ENCODE results near the gene ROMO1.

DNA sequence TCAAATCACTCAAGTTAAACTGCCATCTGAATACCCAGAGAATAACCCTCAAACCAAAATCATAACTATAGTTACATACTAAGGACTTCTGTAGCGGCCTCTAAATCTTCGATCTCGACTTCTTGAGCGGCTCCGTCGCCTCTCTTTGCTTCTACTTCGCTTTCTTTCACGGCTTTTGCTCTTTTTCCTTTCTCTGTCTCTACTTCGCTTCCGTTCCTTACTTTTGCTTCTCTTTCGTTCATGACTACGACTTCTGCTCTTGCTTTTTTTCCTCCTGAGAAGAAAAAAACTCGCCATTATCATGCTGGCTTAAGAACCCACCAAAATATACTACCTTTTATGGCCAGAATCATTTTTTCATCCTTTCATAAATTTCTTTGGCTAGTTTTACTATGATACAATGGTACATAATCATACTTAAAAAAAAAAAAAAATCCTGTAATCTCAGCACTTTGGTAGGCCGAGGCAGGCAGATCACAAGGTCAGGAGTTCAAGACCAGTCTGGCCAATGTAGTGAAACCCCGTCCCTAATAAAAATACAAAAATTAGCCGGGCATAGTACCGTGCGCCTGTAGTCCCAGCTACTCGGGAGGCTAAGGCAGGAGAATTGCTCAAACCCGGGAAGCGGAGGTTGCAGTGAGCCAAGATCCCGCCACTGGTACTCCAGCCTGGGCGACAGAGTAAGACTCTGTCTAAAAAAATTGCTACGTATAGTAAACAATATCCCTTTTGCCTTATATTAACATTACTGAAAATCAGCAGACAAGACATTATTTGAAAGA is 32.8 kb downstream of the ROMO1 start:
- TF ChIP-seq EZH2 (IDR thresholded peaks at IDR 0.05; ENCODE audit: borderline replicate concordance), result no peak
- TF ChIP-seq, protein P1, sequence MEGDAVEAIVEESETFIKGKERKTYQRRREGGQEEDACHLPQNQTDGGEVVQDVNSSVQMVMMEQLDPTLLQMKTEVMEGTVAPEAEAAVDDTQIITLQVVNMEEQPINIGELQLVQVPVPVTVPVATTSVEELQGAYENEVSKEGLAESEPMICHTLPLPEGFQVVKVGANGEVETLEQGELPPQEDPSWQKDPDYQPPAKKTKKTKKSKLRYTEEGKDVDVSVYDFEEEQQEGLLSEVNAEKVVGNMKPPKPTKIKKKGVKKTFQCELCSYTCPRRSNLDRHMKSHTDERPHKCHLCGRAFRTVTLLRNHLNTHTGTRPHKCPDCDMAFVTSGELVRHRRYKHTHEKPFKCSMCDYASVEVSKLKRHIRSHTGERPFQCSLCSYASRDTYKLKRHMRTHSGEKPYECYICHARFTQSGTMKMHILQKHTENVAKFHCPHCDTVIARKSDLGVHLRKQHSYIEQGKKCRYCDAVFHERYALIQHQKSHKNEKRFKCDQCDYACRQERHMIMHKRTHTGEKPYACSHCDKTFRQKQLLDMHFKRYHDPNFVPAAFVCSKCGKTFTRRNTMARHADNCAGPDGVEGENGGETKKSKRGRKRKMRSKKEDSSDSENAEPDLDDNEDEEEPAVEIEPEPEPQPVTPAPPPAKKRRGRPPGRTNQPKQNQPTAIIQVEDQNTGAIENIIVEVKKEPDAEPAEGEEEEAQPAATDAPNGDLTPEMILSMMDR (IDR thresholded peaks at IDR 0.05; ENCODE audit: poor library complexity), result no peak
